Measurements from ENCODE around the gene BCL2L11. TPM values are rescaled to one million over a fixed set of nuclear protein-coding genes. Genes with fewer than 3 reads are reported as not detected.

The BCL2L11 gene
- total and polyA plus RNA-seq, 2 donors (not counting 3 experiments of a cell fraction or from before 2014, with no cell fraction given): 12.9 to 26.6 TPM

- no peak overlapping the region for H2AFZ ChIP-seq (ENCODE audit: low read depth, low read length)
- DNase-seq (ENCODE audit: low read depth, low spot score): no peak
- no peak overlapping the region for H3K27ac ChIP-seq (ENCODE audit: insufficient read depth, low read depth, low read length)
- no TSS peak for BruUV-seq (replicated peaks)
- FAIRE-seq: no peak
- H3K9ac ChIP-seq (replicated peaks; ENCODE audit: extremely low read depth, insufficient read depth, low read length): no peak overlapping the region
- ChIA-PET POLR2A (no interaction called here), CTCF (interaction anchor here (0.9 to 2.3 kb wide), 4 partner anchors 10 to 21 kb away, joined by 3 to 5 read pairs (median 4); no protein-coding TSS in a partner anchor)
- no peaks in the 10 kb centered on the region for H3K9me3 ChIP-seq (replicated peaks; ENCODE audit: control insufficient read depth, insufficient read depth, low read length)
- intact Hi-C loops (cut with micrococcal nuclease) (no loop called here), dilution Hi-C loops (cut with MboI; ENCODE audit: extremely low pct_ligation_motif_present, low sequenced_read_pairs) (no loop called here)
- no peaks in the 10 kb centered on the region for H4K20me1 ChIP-seq (replicated peaks; ENCODE audit: control insufficient read depth, extremely low read depth, insufficient read depth, low read length)
- no peaks in the 10 kb centered on the region for H3K4me1 ChIP-seq (ENCODE audit: control insufficient read depth, extremely low read depth, insufficient read depth, low read length)
- H3K4me2 ChIP-seq (ENCODE audit: insufficient read depth, low read length): no peak overlapping the region
- TF ChIP-seq EZH2 (IDR thresholded peaks at IDR 0.05; ENCODE audit: borderline replicate concordance, low read depth, low read length, severe bottlenecking) (no peak), POLR2A (IDR thresholded peaks at IDR 0.05; ENCODE audit: low read depth, low read length) (no peak), GATA2 (IDR thresholded peaks at IDR 0.05; ENCODE audit: insufficient read depth, insufficient read length, low read depth, low read length) (no peak), JUN (IDR thresholded peaks at IDR 0.05; ENCODE audit: borderline replicate concordance, insufficient read depth, insufficient read length, low read depth) (no peak), POLR2AphosphoS5 (IDR thresholded peaks at IDR 0.05; ENCODE audit: insufficient read depth, low read depth, low read length) (no peak), MAX (IDR thresholded peaks at IDR 0.05; ENCODE audit: insufficient read depth, insufficient read length) (no peak), CTCF (IDR thresholded peaks at IDR 0.05; ENCODE audit: extremely low read depth in 1 of 2, insufficient read depth in 1 of 2, low read depth in 1 of 2, low read length in 2 of 2) (no peak), FOS (IDR thresholded peaks at IDR 0.05; ENCODE audit: borderline replicate concordance, insufficient read depth, low read length) (no peak), MYC (IDR thresholded peaks at IDR 0.05; ENCODE audit: low read depth, low read length) (no peak)
- H3K79me2 ChIP-seq (ENCODE audit: control insufficient read depth, insufficient read depth, low read length): no peaks in the 10 kb centered on the region
- H3K36me3 ChIP-seq (ENCODE audit: control insufficient read depth in 2 of 2, extremely low read depth in 1 of 2, insufficient read depth in 2 of 2, low read length in 2 of 2): no peaks in the 10 kb centered on the region
- H3K27me3 ChIP-seq (ENCODE audit: control insufficient read depth in 2 of 2, insufficient read depth in 2 of 2, low read length in 2 of 2): peaks cover 28 to 38% of the 10 kb centered on the region in 2 experiments
- no peak overlapping the region for H3K4me3 ChIP-seq (replicated peaks in 1 of 3; ENCODE audit: insufficient read depth in 1 of 3, low read depth in 1 of 3, low read length in 3 of 3)
- H3K9me1 ChIP-seq (replicated peaks; ENCODE audit: control insufficient read depth, extremely low read depth, insufficient read depth, low read length): no peaks in the 10 kb centered on the region
These were observed 68.0 kb downstream of the BCL2L11 start for GRCh38 chr2:111188681-111189080.
